Measurements from ENCODE around the gene SMYD4. TPM values are rescaled to one million over a fixed set of nuclear protein-coding genes. Genes with fewer than 3 reads are reported as not detected.

SMYD4 gene
- total and polyA plus RNA-seq, 10 of the 15 experiments (the other 5 are each of a cell fraction or from before 2014, with no cell fraction given), result 2.1 to 18.8 (median 13.7) TPM

GRCh38 chr17:1807890-1808289 is 21.8 kb downstream of the SMYD4 start:
- SMC1A ChIA-PET (ENCODE audit: uncharacterized antibody, unreplicated experiment), result no interaction called here
- intact Hi-C loops (cut with micrococcal nuclease; ENCODE audit: unreplicated experiment), result no loop called here
- no peaks in the 10 kb centered on the region for H3K4me1 ChIP-seq (ENCODE audit: control insufficient read depth, insufficient read depth, low read length)
- H3K79me2 ChIP-seq (ENCODE audit: control insufficient read depth, insufficient read depth, low read length), result no peaks in the 10 kb centered on the region
- no peak overlapping the region for H3K4me3 ChIP-seq
- WGBS (ENCODE audit: insufficient coverage, insufficient replicate concordance, low lambda C conversion rate, missing lambda C conversion rate), result 99% methylated on average over 6 of the region's 6 CpGs
- TF ChIP-seq ATF2 (IDR thresholded peaks at IDR 0.05; ENCODE audit: low read length) (no peak), MLLT1 (IDR thresholded peaks at IDR 0.05) (no peak), ZBTB4 (CRISPR knock-in tag; IDR thresholded peaks at IDR 0.05) (no peak), CHD1 (IDR thresholded peaks at IDR 0.05; ENCODE audit: low read depth, low read length) (no peak), REST (IDR thresholded peaks at IDR 0.05; ENCODE audit: low read depth, low read length) (no peak), CHD4 (IDR thresholded peaks at IDR 0.05) (no peak), RAD51 (IDR thresholded peaks at IDR 0.05) (no peak), MTA2 (IDR thresholded peaks at IDR 0.05; ENCODE audit: low read depth) (no peak), HDAC2 (IDR thresholded peaks at IDR 0.05) (no peak), NFYA (IDR thresholded peaks at IDR 0.05; ENCODE audit: borderline replicate concordance, low read depth, low read length) (no peak), CEBPB (IDR thresholded peaks at IDR 0.05; ENCODE audit: borderline replicate concordance in 1 of 2, low read depth in 2 of 2, low read length in 2 of 2) (no peak)
- no peaks in the 10 kb centered on the region for H4K20me1 ChIP-seq (ENCODE audit: control insufficient read depth, insufficient read depth)
- H3K27me3 ChIP-seq (replicated peaks in 1 of 2; ENCODE audit: control insufficient read depth in 2 of 2, insufficient read depth in 2 of 2, low read length in 1 of 2), result no peaks in the 10 kb centered on the region
- peaks cover 6 to 12% of the 10 kb centered on the region in 2 experiments; a peak in 3 of 4 replicates for H3K36me3 ChIP-seq (ENCODE audit: control insufficient read depth in 2 of 2, insufficient read depth in 2 of 2, low read length in 1 of 2)
- RAD21 ChIA-PET (ENCODE audit: unreplicated experiment), result no interaction called here
- H3K9ac ChIP-seq (ENCODE audit: control insufficient read depth, insufficient read depth, low read length), result no peak overlapping the region
- CTCF ChIA-PET, result interaction anchor here (0.5 kb wide), 1 partner anchor 483 kb away, joined by 3 read pairs; no protein-coding TSS in a partner anchor
- BruUV-seq (replicated peaks), result no TSS peak
- DNase-seq (ENCODE audit: low read depth, low spot score), result no peak
- POLR2A ChIA-PET, result no interaction called here
- H3K4me2 ChIP-seq (ENCODE audit: control insufficient read depth, insufficient read depth), result no peak overlapping the region
- H3K9me3 ChIP-seq (replicated peaks; ENCODE audit: control insufficient read depth, insufficient read depth, low read length), result no peaks in the 10 kb centered on the region
- no peak overlapping the region for H3K27ac ChIP-seq (ENCODE audit: control insufficient read depth, insufficient read depth)
- no peak overlapping the region for H2AFZ ChIP-seq (ENCODE audit: control insufficient read depth, low read depth, low read length)
- FAIRE-seq, result no peak
- in situ Hi-C loops (cut with MboI), result no loop called here
- no peak for ATAC-seq

Measured in GM12878 (cell line).